ENCODE measurements around the gene PCDHB12.
"Not testable (repeated sequence)": the region's sequence is repeated elsewhere in the genome, so short reads cannot be mapped to it uniquely, and the experiment has no call there.

Gene PCDHB12

DNA sequence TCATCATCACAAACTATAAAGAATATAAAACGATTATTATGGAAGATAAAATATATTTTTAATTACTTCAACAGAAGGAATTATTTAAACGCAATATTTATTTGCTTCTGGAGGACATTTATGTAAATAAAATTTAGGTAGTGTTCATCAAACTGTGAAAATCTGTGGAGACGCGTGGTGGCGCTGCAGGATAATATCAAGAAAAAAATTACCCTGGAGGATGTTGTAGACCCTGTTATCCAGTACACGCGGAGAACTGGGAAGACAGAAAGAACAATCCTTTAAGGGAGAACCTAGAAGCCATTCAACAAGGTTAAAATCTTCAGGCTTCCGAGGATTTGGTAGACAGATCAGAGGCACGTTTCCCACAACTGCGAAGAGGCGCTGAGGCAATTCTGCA lies at the start of gene PCDHB12:
PCDHB12 (plus strand) TSS at position 242 of the 400 bp plus-strand sequence. CDS start 189 bp downstream, outside the sequence.
- Mint-ChIP-seq H3K27me3 (ENCODE audit: low read depth) (no peaks in the 10 kb centered on the region), H3K36me3 (ENCODE audit: low read depth) (peaks cover 2% of the 10 kb centered on the region), H3K4me3 (no peak within 1 kb of the TSS)

DNA sequence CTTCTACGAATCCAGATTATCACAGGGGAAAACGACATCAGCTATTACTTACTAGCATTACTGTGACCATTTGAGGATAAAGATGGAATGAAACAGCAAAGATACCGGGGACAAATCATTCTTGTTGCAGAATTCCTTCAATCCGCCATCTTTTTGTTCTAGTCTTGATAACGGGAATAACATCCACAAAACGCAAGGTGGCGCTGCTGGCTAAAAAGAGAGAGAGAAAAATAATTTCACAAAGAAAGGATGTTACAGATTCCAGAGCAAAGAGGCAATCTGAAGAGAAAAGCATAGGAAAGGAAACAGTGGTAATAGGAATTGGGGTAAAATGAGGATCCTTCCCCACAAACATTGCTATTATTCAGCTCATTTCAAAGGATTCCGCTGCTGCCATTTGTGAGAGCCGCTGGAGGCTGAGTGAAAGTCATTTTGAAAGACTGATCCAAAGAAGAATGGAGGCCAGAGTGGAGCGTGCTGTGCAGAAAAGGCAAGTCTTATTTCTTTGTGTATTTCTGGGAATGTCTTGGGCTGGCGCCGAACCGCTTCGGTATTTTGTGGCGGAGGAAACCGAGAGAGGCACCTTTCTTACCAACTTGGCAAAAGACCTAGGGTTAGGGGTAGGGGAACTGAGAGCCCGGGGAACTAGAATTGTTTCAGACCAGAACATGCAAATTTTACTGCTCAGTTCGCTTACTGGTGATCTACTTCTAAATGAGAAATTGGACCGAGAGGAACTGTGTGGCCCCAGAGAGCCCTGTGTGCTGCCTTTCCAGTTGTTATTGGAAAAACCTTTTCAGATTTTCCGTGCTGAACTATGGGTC lies 35.9 kb upstream of the PCDHB12 start, which contains the start of gene PCDHB7:
PCDHB7 (plus strand) TSS at position 264 of the 824 bp plus-strand sequence; CDS start at position 456, 192 bp downstream.
- H3K4me3 Mint-ChIP-seq: no peak within 1 kb of the TSS
- no peaks in the 10 kb centered on the region for H3K4me1 Mint-ChIP-seq (ENCODE audit: low read depth)
- peaks cover 26% of the 10 kb centered on the region for H3K9me3 Mint-ChIP-seq
- H3K27me3 Mint-ChIP-seq (ENCODE audit: low read depth): no peaks in the 10 kb centered on the region
- H3K36me3 Mint-ChIP-seq (ENCODE audit: low read depth): no peaks in the 10 kb centered on the region
- no peak within 1 kb of the TSS for H3K27ac Mint-ChIP-seq

More for the DNA sequence above, at the start of gene PCDHB12:
- Mint-ChIP-seq H3K4me1 (ENCODE audit: low read depth) (no peaks in the 10 kb centered on the region), H3K27ac (no peak within 1 kb of the TSS), H3K9me3 (peaks cover 16% of the 10 kb centered on the region)

DNA sequence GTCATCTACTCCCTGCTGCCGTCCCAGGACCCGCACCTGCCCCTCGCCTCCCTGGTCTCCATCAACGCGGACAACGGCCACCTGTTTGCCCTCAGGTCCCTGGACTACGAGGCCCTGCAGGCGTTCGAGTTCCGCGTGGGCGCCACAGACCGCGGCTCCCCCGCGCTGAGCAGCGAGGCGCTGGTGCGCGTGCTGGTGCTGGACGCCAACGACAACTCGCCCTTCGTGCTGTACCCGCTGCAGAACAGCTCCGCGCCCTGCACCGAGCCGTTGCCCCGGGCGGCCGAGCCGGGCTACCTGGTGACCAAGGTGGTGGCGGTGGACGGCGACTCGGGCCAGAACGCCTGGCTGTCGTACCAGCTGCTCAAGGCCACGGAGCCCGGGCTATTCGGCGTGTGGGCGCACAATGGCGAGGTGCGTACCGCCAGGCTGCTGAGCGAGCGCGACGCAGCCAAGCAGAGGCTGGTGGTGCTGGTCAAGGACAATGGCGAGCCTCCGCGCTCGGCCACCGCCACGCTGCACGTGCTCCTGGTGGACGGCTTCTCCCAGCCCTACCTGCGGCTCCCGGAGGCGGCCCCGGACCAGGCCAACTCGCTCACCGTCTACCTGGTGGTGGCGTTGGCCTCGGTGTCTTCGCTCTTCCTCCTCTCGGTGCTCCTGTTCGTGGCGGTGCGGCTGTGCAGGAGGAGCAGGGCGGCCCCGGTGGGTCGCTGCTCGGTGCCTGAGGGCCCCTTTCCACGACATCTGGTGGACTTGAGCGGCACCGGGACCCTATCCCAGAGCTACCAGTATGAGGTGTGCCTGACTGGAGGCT lies 34.0 kb upstream of the PCDHB12 start:
- H3K27ac Mint-ChIP-seq; H3K27me3 Mint-ChIP-seq (ENCODE audit: low read depth); H3K4me3 Mint-ChIP-seq; H3K36me3 Mint-ChIP-seq (ENCODE audit: low read depth); H3K4me1 Mint-ChIP-seq (ENCODE audit: low read depth): not testable (repeated sequence)
- H3K9me3 Mint-ChIP-seq: peaks cover 19% of the 10 kb centered on the region

DNA sequence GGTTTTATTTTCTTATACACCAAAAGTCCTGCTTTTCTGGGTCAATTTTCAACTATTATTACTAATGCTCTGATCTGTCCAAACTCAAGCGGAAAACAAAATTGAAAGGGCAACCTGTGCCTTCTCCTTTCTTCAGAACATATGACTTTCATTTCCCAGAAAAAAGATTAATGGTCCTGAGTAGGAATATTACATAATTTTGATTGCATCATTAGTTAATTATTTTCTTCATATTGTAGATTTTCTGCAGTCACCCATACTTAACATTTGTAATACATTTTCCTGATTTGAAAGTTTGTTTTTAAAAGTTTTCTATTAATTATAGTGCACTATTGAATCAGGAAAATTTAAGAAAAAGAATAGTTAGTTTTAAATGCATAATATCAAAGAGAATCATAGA lies 32.6 kb upstream of the PCDHB12 start:
- peaks cover 26% of the 10 kb centered on the region for H3K9me3 Mint-ChIP-seq
- H3K4me3 Mint-ChIP-seq: no peak overlapping the region
- no peaks in the 10 kb centered on the region for H3K27me3 Mint-ChIP-seq (ENCODE audit: low read depth)
- H3K36me3 Mint-ChIP-seq (ENCODE audit: low read depth): no peaks in the 10 kb centered on the region
- H3K4me1 Mint-ChIP-seq (ENCODE audit: low read depth): no peaks in the 10 kb centered on the region
- no peak overlapping the region for H3K27ac Mint-ChIP-seq

DNA sequence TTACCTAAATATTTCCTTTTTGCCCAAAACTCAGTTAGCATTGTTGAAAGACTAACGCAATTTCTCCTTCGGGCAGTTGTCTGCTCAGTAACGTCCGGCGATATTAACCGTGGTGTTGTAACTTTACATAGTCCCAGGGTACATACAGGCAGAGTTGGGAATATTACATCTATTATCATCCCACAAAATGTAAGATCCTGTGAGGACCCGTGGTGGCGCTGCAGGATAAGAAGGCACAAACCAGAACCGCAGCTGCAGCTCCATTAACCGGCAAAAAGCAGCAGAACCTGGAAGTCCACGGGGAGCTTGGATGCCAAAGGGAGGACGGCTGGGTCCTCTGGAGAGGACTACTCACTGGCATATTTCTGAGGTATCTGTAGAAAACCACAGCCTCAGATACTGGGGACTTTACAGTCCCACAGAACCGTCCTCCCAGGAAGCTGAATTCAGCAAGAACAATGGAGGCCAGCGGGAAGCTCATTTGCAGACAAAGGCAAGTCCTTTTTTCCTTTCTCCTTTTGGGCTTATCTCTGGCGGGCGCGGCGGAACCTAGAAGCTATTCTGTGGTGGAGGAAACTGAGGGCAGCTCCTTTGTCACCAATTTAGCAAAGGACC lies 30.8 kb upstream of the PCDHB12 start, which contains the start of gene PCDHB8:
PCDHB8 (plus strand) TSS at position 214 of the 615 bp plus-strand sequence; CDS start at position 459, 245 bp downstream.
- not testable (repeated sequence) for H3K4me1 Mint-ChIP-seq (ENCODE audit: low read depth); H3K4me3 Mint-ChIP-seq; H3K27me3 Mint-ChIP-seq (ENCODE audit: low read depth); H3K36me3 Mint-ChIP-seq (ENCODE audit: low read depth); H3K27ac Mint-ChIP-seq
- H3K9me3 Mint-ChIP-seq: peaks cover 32% of the 10 kb centered on the region

DNA sequence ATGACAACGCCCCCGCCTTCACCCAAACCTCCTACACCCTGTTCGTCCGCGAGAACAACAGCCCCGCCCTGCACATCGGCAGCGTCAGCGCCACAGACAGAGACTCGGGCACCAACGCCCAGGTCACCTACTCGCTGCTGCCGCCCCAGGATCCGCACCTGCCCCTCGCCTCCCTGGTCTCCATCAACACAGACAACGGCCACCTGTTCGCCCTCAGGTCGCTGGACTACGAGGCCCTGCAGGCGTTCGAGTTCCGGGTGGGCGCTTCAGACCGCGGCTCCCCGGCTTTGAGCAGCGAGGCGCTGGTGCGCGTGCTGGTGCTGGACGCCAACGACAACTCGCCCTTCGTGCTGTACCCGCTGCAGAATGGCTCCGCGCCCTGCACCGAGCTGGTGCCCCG lies 29.1 kb upstream of the PCDHB12 start:
- not testable (repeated sequence) for H3K4me1 Mint-ChIP-seq (ENCODE audit: low read depth); H3K27ac Mint-ChIP-seq; H3K4me3 Mint-ChIP-seq; H3K36me3 Mint-ChIP-seq (ENCODE audit: low read depth); H3K27me3 Mint-ChIP-seq (ENCODE audit: low read depth)
- peaks cover 30% of the 10 kb centered on the region for H3K9me3 Mint-ChIP-seq

DNA sequence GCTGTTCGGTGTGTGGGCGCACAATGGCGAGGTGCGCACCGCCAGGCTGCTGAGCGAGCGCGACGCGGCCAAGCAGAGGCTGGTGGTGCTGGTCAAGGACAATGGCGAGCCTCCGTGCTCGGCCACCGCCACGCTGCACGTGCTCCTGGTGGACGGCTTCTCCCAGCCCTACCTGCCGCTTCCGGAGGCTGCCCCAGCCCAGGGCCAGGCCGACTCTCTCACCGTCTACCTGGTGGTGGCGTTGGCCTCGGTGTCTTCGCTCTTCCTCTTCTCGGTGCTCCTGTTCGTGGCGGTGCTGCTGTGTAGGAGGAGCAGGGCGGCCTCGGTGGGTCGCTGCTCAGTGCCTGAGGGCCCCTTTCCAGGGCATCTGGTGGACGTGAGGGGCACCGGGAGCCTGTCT lies 28.6 kb upstream of the PCDHB12 start:
- H3K36me3 Mint-ChIP-seq (ENCODE audit: low read depth); H3K27me3 Mint-ChIP-seq (ENCODE audit: low read depth); H3K4me1 Mint-ChIP-seq (ENCODE audit: low read depth); H3K4me3 Mint-ChIP-seq; H3K27ac Mint-ChIP-seq: not testable (repeated sequence)
- peaks cover 34% of the 10 kb centered on the region for H3K9me3 Mint-ChIP-seq

DNA sequence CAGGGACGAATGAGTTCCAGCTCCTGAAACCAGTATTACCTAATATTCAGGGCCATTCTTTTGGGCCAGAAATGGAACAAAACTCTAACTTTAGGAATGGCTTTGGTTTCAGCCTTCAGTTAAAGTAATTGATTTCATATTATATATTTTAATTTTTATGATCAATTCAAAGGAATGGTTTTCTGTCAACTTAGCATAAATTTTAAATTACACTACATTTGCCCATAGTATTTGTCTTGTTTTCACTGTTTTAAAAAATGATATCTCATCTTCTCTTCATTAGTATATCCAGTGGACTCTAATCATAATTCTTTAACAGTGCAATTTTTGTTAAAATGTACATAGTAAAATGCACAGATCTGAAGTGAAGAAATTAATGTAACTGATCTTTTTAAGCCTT lies 28.2 kb upstream of the PCDHB12 start:
- H3K27me3 Mint-ChIP-seq (ENCODE audit: low read depth): no peaks in the 10 kb centered on the region
- H3K27ac Mint-ChIP-seq: no peak overlapping the region
- H3K36me3 Mint-ChIP-seq (ENCODE audit: low read depth): no peaks in the 10 kb centered on the region
- no peaks in the 10 kb centered on the region for H3K4me1 Mint-ChIP-seq (ENCODE audit: low read depth)
- no peak overlapping the region for H3K4me3 Mint-ChIP-seq
- H3K9me3 Mint-ChIP-seq: peaks cover 36% of the 10 kb centered on the region

DNA sequence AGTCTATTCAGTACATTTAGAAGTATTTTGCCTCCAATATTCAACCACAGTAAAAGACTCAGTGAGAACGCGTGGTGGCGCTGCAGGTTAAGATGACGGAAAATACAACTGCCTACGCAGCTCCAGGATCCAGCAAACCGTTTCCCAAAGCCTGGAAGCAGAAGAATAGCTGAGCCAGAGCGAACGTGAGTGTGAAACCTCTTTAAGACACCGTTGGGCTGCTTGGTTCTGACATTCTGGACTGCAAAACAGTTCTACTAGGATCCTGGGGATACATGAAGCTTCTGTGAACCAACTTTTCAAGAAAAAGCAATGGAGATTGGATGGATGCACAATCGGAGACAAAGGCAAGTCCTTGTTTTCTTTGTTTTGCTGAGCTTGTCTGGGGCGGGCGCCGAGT lies 26.3 kb upstream of the PCDHB12 start, which contains the start of gene PCDHB16:
PCDHB16 (plus strand) TSS at position 140 of the 400 bp plus-strand sequence; CDS start at position 313, 173 bp downstream.
- Mint-ChIP-seq H3K4me3 (no peak within 1 kb of the TSS), H3K9me3 (peaks cover 48% of the 10 kb centered on the region), H3K36me3 (ENCODE audit: low read depth) (no peaks in the 10 kb centered on the region), H3K27me3 (ENCODE audit: low read depth) (no peaks in the 10 kb centered on the region), H3K4me1 (ENCODE audit: low read depth) (no peaks in the 10 kb centered on the region), H3K27ac (no peak within 1 kb of the TSS)

DNA sequence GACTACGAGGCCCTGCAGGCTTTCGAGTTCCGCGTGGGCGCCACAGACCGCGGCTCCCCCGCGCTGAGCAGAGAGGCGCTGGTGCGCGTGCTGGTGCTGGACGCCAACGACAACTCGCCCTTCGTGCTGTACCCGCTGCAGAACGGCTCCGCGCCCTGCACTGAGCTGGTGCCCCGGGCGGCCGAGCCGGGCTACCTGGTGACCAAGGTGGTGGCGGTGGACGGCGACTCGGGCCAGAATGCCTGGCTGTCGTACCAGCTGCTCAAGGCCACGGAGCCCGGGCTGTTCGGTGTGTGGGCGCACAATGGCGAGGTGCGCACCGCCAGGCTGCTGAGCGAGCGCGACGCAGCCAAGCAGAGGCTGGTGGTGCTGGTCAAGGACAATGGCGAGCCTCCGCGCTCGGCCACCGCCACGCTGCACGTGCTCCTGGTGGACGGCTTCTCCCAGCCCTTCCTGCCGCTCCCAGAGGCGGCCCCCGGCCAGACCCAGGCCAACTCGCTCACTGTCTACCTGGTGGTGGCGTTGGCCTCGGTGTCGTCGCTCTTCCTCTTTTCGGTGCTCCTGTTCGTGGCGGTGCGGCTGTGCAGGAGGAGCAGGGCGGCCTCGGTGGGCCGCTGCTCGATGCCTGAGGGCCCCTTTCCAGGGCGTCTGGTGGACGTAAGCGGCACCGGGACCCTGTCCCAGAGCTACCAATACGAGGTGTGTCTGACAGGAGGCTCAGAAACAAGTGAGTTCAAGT lies 24.2 kb upstream of the PCDHB12 start:
- H3K4me3 Mint-ChIP-seq; H3K27me3 Mint-ChIP-seq (ENCODE audit: low read depth); H3K36me3 Mint-ChIP-seq (ENCODE audit: low read depth); H3K4me1 Mint-ChIP-seq (ENCODE audit: low read depth); H3K27ac Mint-ChIP-seq: not testable (repeated sequence)
- H3K9me3 Mint-ChIP-seq: peaks cover 56% of the 10 kb centered on the region

DNA sequence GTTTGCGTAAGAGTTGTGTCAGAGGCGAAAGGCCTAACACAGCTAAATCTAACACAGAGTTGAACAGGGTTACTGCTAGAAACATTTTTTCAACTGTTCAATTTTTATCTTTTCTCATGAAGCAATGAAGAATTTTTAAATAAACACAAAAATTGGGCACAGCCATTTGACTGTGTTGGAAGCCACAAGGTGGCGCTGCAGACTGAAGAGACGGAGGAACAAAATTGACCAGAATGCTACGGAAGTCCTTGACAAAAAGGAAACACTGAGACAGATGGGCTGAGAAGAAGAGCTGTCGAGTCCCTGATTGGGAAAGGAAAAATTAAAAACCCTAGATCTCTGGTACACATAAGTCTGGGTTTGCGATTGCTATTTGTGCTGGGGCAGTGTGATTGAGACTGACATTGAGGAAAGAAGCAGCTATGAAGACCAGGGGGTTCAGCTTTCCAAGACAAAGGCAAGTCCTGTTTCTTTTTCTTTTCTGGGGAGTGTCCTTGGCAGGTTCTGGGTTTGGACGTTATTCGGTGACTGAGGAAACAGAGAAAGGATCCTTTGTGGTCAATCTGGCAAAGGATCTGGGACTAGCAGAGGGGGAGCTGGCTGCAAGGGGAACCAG lies 21.5 kb upstream of the PCDHB12 start, which contains the start of gene PCDHB9:
PCDHB9 (plus strand) TSS at position 265 of the 616 bp plus-strand sequence; CDS start at position 423, 158 bp downstream.
- peaks cover 3% of the 10 kb centered on the region for H3K27me3 Mint-ChIP-seq (ENCODE audit: low read depth)
- no peaks in the 10 kb centered on the region for H3K4me1 Mint-ChIP-seq (ENCODE audit: low read depth)
- no peak within 1 kb of the TSS for H3K4me3 Mint-ChIP-seq
- H3K27ac Mint-ChIP-seq: no peak within 1 kb of the TSS
- peaks cover 1% of the 10 kb centered on the region for H3K36me3 Mint-ChIP-seq (ENCODE audit: low read depth)
- peaks cover 53% of the 10 kb centered on the region for H3K9me3 Mint-ChIP-seq

DNA sequence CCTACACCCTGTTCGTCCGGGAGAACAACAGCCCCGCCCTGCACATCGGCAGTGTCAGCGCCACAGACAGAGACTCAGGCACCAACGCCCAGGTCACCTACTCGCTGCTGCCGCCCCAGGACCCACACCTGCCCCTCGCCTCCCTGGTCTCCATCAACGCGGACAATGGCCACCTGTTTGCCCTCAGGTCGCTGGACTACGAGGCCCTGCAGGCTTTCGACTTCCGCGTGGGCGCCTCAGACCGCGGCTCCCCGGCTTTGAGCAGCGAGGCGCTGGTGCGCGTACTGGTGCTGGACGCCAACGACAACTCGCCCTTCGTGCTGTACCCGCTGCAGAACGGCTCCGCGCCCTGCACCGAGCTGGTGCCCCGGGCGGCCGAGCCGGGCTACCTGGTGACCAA lies 19.8 kb upstream of the PCDHB12 start:
- not testable (repeated sequence) for H3K27me3 Mint-ChIP-seq (ENCODE audit: low read depth); H3K4me1 Mint-ChIP-seq (ENCODE audit: low read depth); H3K27ac Mint-ChIP-seq; H3K36me3 Mint-ChIP-seq (ENCODE audit: low read depth); H3K4me3 Mint-ChIP-seq
- peaks cover 51% of the 10 kb centered on the region for H3K9me3 Mint-ChIP-seq

DNA sequence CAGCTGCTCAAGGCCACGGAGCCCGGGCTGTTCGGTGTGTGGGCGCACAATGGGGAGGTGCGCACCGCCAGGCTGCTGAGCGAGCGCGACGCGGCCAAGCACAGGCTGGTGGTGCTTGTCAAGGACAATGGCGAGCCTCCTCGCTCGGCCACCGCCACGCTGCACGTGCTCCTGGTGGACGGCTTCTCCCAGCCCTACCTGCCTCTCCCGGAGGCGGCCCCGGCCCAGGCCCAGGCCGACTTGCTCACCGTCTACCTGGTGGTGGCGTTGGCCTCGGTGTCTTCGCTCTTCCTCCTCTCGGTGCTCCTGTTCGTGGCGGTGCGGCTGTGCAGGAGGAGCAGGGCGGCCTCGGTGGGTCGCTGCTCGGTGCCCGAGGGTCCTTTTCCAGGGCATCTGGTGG lies 19.4 kb upstream of the PCDHB12 start:
- H3K27ac Mint-ChIP-seq; H3K36me3 Mint-ChIP-seq (ENCODE audit: low read depth); H3K27me3 Mint-ChIP-seq (ENCODE audit: low read depth); H3K4me3 Mint-ChIP-seq; H3K4me1 Mint-ChIP-seq (ENCODE audit: low read depth): not testable (repeated sequence)
- peaks cover 51% of the 10 kb centered on the region for H3K9me3 Mint-ChIP-seq
